Stimulated activated CD8-positive, alpha-beta memory T cell treated with anti-CD3 and anti-CD28 coated beads, Interleukin-12 subunit alpha, Interleukin-12 subunit beta, amount 100 ng/mL, for 4 hours (primary cell): Measurements from ENCODE around the gene PLEKHG7.

Experiments used
- DNase-seq: peaks from one replicate; pipeline ENCODE4 v3.0.0-alpha.2; 2020; ENCODE audit warnings: low read depth

Gene PLEKHG7

GRCh38 chr12:92707926-92708325 is 5.1 kb downstream of the PLEKHG7 start:
- no peak for DNase-seq

GRCh38 chr12:92715625-92716024 is 12.8 kb downstream of the PLEKHG7 start:
- no peak for DNase-seq

GRCh38 chr12:92717202-92717601 is 14.4 kb downstream of the PLEKHG7 start:
- no peak for DNase-seq

- DNase-seq, result no peak
Measured at GRCh38 chr12:92718483-92718990, 15.7 kb downstream of the PLEKHG7 start.

GRCh38 chr12:92719674-92720073 is 16.9 kb downstream of the PLEKHG7 start:
- no peak for DNase-seq

- DNase-seq, result no peak
Measured at GRCh38 chr12:92721130-92721529, 18.3 kb downstream of the PLEKHG7 start.

- no peak for DNase-seq
Measured at GRCh38 chr12:92721656-92722055, 18.9 kb downstream of the PLEKHG7 start.

GRCh38 chr12:92722897-92723296 is 20.1 kb downstream of the PLEKHG7 start:
- no peak for DNase-seq

GRCh38 chr12:92726850-92727249 is 24.1 kb downstream of the PLEKHG7 start:
- DNase-seq, result no peak

- no peak for DNase-seq
Measured at GRCh38 chr12:92729773-92730305, 27.1 kb downstream of the PLEKHG7 start.

- DNase-seq, result no peak
Measured at GRCh38 chr12:92730758-92731157, 28.0 kb downstream of the PLEKHG7 start.

- no peak for DNase-seq
Measured at GRCh38 chr12:92732216-92732615, 29.4 kb downstream of the PLEKHG7 start.

- DNase-seq, result no peak
Measured at GRCh38 chr12:92732716-92733115, 29.9 kb downstream of the PLEKHG7 start.

- DNase-seq, result no peak
Measured at GRCh38 chr12:92733181-92733580, 30.4 kb downstream of the PLEKHG7 start.

- no peak for DNase-seq
Measured at GRCh38 chr12:92733661-92734060, 30.9 kb downstream of the PLEKHG7 start.

GRCh38 chr12:92735131-92735721 is 32.4 kb downstream of the PLEKHG7 start:
- DNase-seq, result no peak

- no peak for DNase-seq
Measured at GRCh38 chr12:92736605-92737004, 33.8 kb downstream of the PLEKHG7 start.

- DNase-seq, result no peak
Measured at GRCh38 chr12:92737855-92738850, 35.4 kb downstream of the PLEKHG7 start.

GRCh38 chr12:92739113-92739512 is 36.3 kb downstream of the PLEKHG7 start:
- no peak for DNase-seq

GRCh38 chr12:92740411-92740810 is 37.6 kb downstream of the PLEKHG7 start:
- DNase-seq, result no peak

GRCh38 chr12:92743026-92743425 is 40.2 kb downstream of the PLEKHG7 start:
- no peak for DNase-seq

- DNase-seq, result no peak
Measured at GRCh38 chr12:92745856-92746550, 43.2 kb downstream of the PLEKHG7 start.
